Measurements from ENCODE around the gene RET. TPM values are rescaled to one million over a fixed set of nuclear protein-coding genes. Genes with fewer than 3 reads are reported as not detected.

Gene RET
- total RNA-seq, 4 donors from 2014 or later: 1.4 to 3.9 (median 1.8) TPM

GRCh38 chr10:43082087-43082486, 5.2 kb downstream of the RET start:
- Histone ChIP-seq H3K9me3 (no peaks in the 10 kb centered on the region), H3K27me3 (peaks cover 68% of the 10 kb centered on the region), H3K36me3 (no peaks in the 10 kb centered on the region), H3K4me3 (no peak overlapping the region), H3K4me1 (peaks cover 0 to 9% (median 0%) of the 10 kb centered on the region in 3 donors), H3K27ac (no peak overlapping the region)
- 60% methylated on average over 1 of the region's 4 CpGs; no CpG with 5 or more reads in 1 of the 2 donors for WGBS, 2 donors (ENCODE audit: low coverage in 1 of 2)
- TF ChIP-seq POLR2AphosphoS5 (IDR thresholded peaks at IDR 0.05): no peak
- no peak for TF ChIP-seq EP300 (IDR thresholded peaks at IDR 0.05)
- TF ChIP-seq POLR2A (IDR thresholded peaks at IDR 0.05): no peak
- no peak for TF ChIP-seq CTCF (IDR thresholded peaks at IDR 0.05)
- ATAC-seq: no peak

GRCh38 chr10:43082746-43083145, 5.9 kb downstream of the RET start:
- ATAC-seq: no peak
- H3K27ac ChIP-seq: no peak overlapping the region
- H3K36me3 ChIP-seq: no peaks in the 10 kb centered on the region
- TF ChIP-seq POLR2AphosphoS5 (IDR thresholded peaks at IDR 0.05) (no peak), POLR2A (IDR thresholded peaks at IDR 0.05) (no peak), EP300 (IDR thresholded peaks at IDR 0.05) (no peak), CTCF (IDR thresholded peaks at IDR 0.05) (no peak)
- WGBS, 2 donors (ENCODE audit: low coverage in 1 of 2): 0 to 10% methylated on average over 1 to 2 of the region's 7 CpGs
- peaks cover 61% of the 10 kb centered on the region for H3K27me3 ChIP-seq
- peaks cover 0 to 2% (median 0%) of the 10 kb centered on the region in 3 donors for H3K4me1 ChIP-seq
- no peak overlapping the region for H3K4me3 ChIP-seq
- no peaks in the 10 kb centered on the region for H3K9me3 ChIP-seq

GRCh38 chr10:43083764-43084163, 6.9 kb downstream of the RET start:
- Histone ChIP-seq H3K4me3 (no peak overlapping the region), H3K4me1 (no peaks in the 10 kb centered on the region), H3K27ac (no peak overlapping the region), H3K9me3 (no peaks in the 10 kb centered on the region), H3K36me3 (no peaks in the 10 kb centered on the region), H3K27me3 (peaks cover 60% of the 10 kb centered on the region)
- 44 to 45% methylated on average over 4 to 5 of the region's 5 CpGs for WGBS, 2 donors (ENCODE audit: low coverage in 1 of 2)
- TF ChIP-seq EP300 (IDR thresholded peaks at IDR 0.05) (no peak), CTCF (IDR thresholded peaks at IDR 0.05) (no peak), POLR2A (IDR thresholded peaks at IDR 0.05) (no peak), POLR2AphosphoS5 (IDR thresholded peaks at IDR 0.05) (no peak)
- no peak for ATAC-seq

GRCh38 chr10:43084812-43085211, 7.9 kb downstream of the RET start:
- no peak for ATAC-seq
- Histone ChIP-seq H3K27ac (no peak overlapping the region), H3K4me1 (no peaks in the 10 kb centered on the region), H3K27me3 (peaks cover 57% of the 10 kb centered on the region), H3K9me3 (no peaks in the 10 kb centered on the region), H3K36me3 (no peaks in the 10 kb centered on the region), H3K4me3 (no peak overlapping the region)
- 60 to 62% methylated on average over 2 to 5 of the region's 9 CpGs for WGBS, 2 donors (ENCODE audit: low coverage in 1 of 2)
- TF ChIP-seq EP300 (IDR thresholded peaks at IDR 0.05) (no peak), POLR2AphosphoS5 (IDR thresholded peaks at IDR 0.05) (no peak), CTCF (IDR thresholded peaks at IDR 0.05) (no peak), POLR2A (IDR thresholded peaks at IDR 0.05) (no peak)

- Histone ChIP-seq H3K27ac (no peak overlapping the region), H3K36me3 (no peaks in the 10 kb centered on the region), H3K4me1 (no peaks in the 10 kb centered on the region), H3K4me3 (no peak overlapping the region), H3K9me3 (no peaks in the 10 kb centered on the region), H3K27me3 (peaks cover 44% of the 10 kb centered on the region)
- no peak for ATAC-seq
- WGBS, 2 donors (ENCODE audit: low coverage in 1 of 2): 65% methylated on average over 2 of the region's 7 CpGs; no CpG with 5 or more reads in 1 of the 2 donors
- no peak for TF ChIP-seq POLR2AphosphoS5 (IDR thresholded peaks at IDR 0.05)
- TF ChIP-seq EP300 (IDR thresholded peaks at IDR 0.05): no peak
- no peak for TF ChIP-seq CTCF (IDR thresholded peaks at IDR 0.05)
- no peak for TF ChIP-seq POLR2A (IDR thresholded peaks at IDR 0.05)
Measured at GRCh38 chr10:43086321-43086942, 9.6 kb downstream of the RET start.
